ENCODE measurements around the gene C3orf20.

Gene C3orf20

GRCh38 chr3:14821151-14821550 is 146.2 kb downstream of the C3orf20 start:
- DNase-seq, result no peak

GRCh38 chr3:14822134-14822533 is 147.2 kb downstream of the C3orf20 start:
- no peak for DNase-seq

Data from NCI-H526 (cell line).